Measurements from ENCODE around the gene VPREB1.
"Not testable (repeated sequence)": the region's sequence is repeated elsewhere in the genome, so short reads cannot be mapped to it uniquely, and the experiment has no call there.

VPREB1 gene

DNA sequence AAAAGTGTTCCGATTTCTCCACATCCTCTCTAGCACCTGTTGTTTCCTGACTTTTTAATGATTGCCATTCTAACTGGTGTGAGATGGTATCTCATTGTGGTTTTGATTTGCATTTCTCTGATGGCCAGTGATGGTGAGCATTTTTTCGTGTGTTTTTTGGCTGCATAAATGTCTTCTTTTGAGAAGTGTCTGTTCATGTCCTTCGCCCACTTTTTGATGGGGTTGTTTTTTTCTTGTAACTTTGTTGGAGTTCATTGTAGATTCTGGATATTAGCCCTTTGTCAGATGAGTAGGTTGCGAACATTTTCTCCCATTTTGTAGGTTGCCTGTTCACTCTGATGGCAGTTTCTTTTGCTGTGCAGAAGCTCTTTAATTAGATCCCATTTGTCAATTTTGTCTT is 32.8 kb downstream of the VPREB1 start:
- H3K27me3 ChIP-seq (replicated peaks); DNase-seq; H3K27ac ChIP-seq; H3K4me3 ChIP-seq (ENCODE audit: low read depth, low read length); in situ Hi-C loops (cut with HindIII; ENCODE audit: low pct_ligation_motif_present, low sequenced_read_pairs); H3K36me3 ChIP-seq (replicated peaks): not testable (repeated sequence)

- H3K4me3 ChIP-seq (ENCODE audit: low read depth, low read length); H3K27me3 ChIP-seq (replicated peaks); in situ Hi-C loops (cut with HindIII; ENCODE audit: low pct_ligation_motif_present, low sequenced_read_pairs); DNase-seq; H3K36me3 ChIP-seq (replicated peaks); H3K27ac ChIP-seq: not testable (repeated sequence)
These were observed 40.6 kb downstream of the VPREB1 start for GRCh38 chr22:22284962-22285756.

DNA sequence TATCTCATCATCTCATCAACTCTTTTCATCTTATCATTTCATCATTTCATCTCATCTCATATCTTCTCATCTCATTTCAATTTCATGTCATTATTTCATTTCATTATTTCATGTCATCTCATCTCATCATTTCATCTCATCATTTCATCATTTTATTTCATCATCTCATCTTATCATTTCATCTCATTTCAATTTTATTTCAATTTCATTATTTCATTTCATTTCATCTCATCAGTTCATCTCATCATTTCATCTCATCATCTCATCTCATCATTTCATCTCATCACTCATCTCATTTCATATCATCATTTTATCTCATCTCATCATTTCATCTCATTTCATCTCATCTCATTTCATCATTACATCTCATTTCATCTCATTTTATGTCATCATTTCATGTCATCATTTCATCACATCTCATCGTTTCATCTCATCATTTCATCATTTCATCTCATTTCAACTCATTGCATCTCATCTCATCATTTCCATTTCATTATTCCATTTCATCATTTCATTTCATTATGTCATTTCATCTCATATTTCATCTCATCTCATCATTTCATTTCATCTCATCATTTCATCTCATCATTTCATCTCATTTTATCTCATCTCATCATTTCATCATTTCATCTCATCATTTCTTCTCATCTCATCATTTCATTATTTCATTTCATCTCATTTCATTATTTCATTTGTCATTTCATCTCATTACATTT is 42.0 kb downstream of the VPREB1 start:
- in situ Hi-C loops (cut with HindIII; ENCODE audit: low pct_ligation_motif_present, low sequenced_read_pairs); H3K36me3 ChIP-seq (replicated peaks); H3K27ac ChIP-seq; H3K27me3 ChIP-seq (replicated peaks); DNase-seq; H3K4me3 ChIP-seq (ENCODE audit: low read depth, low read length): not testable (repeated sequence)

- H3K4me3 ChIP-seq (ENCODE audit: low read depth, low read length); DNase-seq; in situ Hi-C loops (cut with HindIII; ENCODE audit: low pct_ligation_motif_present, low sequenced_read_pairs); H3K36me3 ChIP-seq (replicated peaks); H3K27ac ChIP-seq; H3K27me3 ChIP-seq (replicated peaks): not testable (repeated sequence)
These were observed 42.6 kb downstream of the VPREB1 start for GRCh38 chr22:22287106-22287626.

GRCh38 chr22:22289666-22290065 is 45.1 kb downstream of the VPREB1 start:
- H3K4me3 ChIP-seq (ENCODE audit: low read depth, low read length); H3K27ac ChIP-seq; in situ Hi-C loops (cut with HindIII; ENCODE audit: low pct_ligation_motif_present, low sequenced_read_pairs); DNase-seq; H3K27me3 ChIP-seq (replicated peaks); H3K36me3 ChIP-seq (replicated peaks): not testable (repeated sequence)

- in situ Hi-C loops (cut with HindIII; ENCODE audit: low pct_ligation_motif_present, low sequenced_read_pairs); H3K4me3 ChIP-seq (ENCODE audit: low read depth, low read length); DNase-seq; H3K27me3 ChIP-seq (replicated peaks); H3K27ac ChIP-seq; H3K36me3 ChIP-seq (replicated peaks): not testable (repeated sequence)
These were observed 46.7 kb downstream of the VPREB1 start for GRCh38 chr22:22291129-22291806.

- in situ Hi-C loops (cut with HindIII; ENCODE audit: low pct_ligation_motif_present, low sequenced_read_pairs); H3K4me3 ChIP-seq (ENCODE audit: low read depth, low read length); DNase-seq; H3K27ac ChIP-seq; H3K36me3 ChIP-seq (replicated peaks); H3K27me3 ChIP-seq (replicated peaks): not testable (repeated sequence)
These were observed 48.1 kb downstream of the VPREB1 start for GRCh38 chr22:22292656-22293055.

DNA sequence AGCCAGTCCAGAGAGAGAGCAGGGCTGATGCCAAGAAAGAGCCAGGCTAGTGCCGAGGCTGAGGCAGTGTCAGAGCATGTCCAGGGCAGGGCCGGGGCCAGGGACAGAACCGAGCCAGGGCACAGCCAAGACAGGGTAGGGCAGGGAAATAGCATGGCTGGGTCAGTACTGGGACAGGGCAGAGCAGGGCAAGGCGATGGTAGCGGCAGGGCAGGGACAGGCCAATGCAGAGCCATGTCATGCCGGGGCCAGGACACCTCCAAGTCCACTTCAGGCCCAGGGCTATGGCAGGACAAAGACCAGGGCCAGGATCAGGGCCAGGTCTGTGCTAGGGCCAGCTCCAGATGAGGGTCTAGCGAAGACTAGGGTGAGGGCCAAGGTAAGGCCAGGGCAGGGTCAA is 48.9 kb downstream of the VPREB1 start:
- H3K27ac ChIP-seq; DNase-seq; in situ Hi-C loops (cut with HindIII; ENCODE audit: low pct_ligation_motif_present, low sequenced_read_pairs): not testable (repeated sequence)

GRCh38 chr22:22294641-22295040 is 50.1 kb downstream of the VPREB1 start:
- DNase-seq; H3K36me3 ChIP-seq (replicated peaks); H3K27ac ChIP-seq; H3K4me3 ChIP-seq (ENCODE audit: low read depth, low read length); H3K27me3 ChIP-seq (replicated peaks); in situ Hi-C loops (cut with HindIII; ENCODE audit: low pct_ligation_motif_present, low sequenced_read_pairs): not testable (repeated sequence)

More for the DNA sequence above, 48.9 kb downstream of the VPREB1 start:
- not testable (repeated sequence) for H3K36me3 ChIP-seq (replicated peaks); H3K27me3 ChIP-seq (replicated peaks); H3K4me3 ChIP-seq (ENCODE audit: low read depth, low read length)

Measured in brain microvascular endothelial cell (primary cell).